HG03457 (cell line): Measurements from ENCODE around the gene BDNF.
"Not testable (repeated sequence)": the region's sequence is repeated elsewhere in the genome, so short reads cannot be mapped to it uniquely, and the experiment has no call there.

Experiments
- ATAC-seq: cut with Tn5 transposase; IDR thresholded peaks from one replicate; pipeline ENCODE4 v1.9.1; 2021; ENCODE audit warnings: moderate number of reproducible peaks; ENCODE audit not compliant: unreplicated experiment

The BDNF gene

GRCh38 chr11:27700351-27701301 lies at the start of gene BDNF:
Gene BDNF, minus strand, starts transcription at chr11:27700455. Its CDS starts 41,891 bp downstream, at chr11:27658564.
- ATAC-seq, result no peak

- no peak for ATAC-seq
These were observed 40.2 kb upstream of the BDNF start for GRCh38 chr11:27740362-27741013.

DNA sequence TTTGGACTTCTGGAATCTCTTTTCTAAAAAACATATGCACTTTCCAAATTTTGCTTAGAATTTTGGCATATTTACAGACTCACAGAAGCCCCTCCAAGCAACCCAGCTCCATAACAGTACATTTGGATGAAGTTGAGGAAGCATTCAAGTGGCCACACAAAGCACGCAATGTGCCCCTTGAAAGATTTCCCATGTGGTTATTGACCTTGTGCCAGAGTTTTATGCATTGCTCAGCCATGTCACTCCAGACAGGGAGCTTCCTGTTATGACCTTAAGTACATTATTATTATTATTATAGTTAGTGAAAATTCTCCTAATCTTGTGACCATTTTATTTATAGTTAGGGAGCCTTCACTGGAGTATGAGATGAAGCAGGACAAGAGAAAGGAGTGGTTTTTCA lies 35.0 kb upstream of the BDNF start:
- no peak for ATAC-seq

DNA sequence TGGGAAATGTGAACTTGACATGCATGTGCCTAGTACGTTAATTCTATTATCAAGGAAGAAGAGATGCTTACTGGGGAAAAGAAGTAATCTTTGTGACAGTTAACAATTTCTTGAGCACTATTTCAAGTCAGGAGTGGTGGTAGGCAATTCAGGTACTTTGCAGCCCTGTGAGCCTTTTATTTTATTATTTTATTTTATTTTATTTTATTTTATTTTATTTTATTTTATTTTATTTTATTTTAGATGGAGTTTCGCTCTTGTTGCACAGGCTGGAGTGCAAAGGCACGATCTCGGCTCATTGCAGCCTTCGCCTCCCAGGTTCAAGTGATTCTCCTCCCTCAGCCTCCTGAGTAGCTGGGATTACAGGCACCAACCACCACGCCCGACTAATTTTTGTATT lies 31.5 kb upstream of the BDNF start:
- not testable (repeated sequence) for ATAC-seq

GRCh38 chr11:27726981-27727380 lies 26.7 kb upstream of the BDNF start:
- ATAC-seq, result no peak

- ATAC-seq, result no peak
These were observed 23.4 kb upstream of the BDNF start for GRCh38 chr11:27723687-27724086.

DNA sequence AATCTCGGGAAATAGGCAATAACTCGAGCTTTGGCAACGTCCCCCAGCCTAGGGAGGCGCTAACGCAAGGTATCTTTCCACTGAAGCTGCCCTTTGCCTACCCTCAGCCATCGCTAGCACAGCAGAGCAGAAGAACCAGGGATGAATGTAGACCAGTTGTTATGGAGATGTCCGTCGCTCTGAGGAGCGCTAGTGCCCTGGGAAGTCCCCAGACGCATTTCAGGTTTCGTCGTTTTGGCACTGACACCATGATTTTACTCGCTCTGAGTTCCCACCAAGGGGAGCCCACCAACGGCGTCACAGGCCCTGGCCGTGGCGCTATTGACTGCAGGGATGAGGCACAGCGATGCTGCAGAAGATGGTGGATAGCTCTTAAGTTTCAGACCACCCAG lies 22.7 kb upstream of the BDNF start:
- no peak for ATAC-seq

- ATAC-seq, result no peak
These were observed 22.1 kb upstream of the BDNF start for GRCh38 chr11:27722117-27722952.

DNA sequence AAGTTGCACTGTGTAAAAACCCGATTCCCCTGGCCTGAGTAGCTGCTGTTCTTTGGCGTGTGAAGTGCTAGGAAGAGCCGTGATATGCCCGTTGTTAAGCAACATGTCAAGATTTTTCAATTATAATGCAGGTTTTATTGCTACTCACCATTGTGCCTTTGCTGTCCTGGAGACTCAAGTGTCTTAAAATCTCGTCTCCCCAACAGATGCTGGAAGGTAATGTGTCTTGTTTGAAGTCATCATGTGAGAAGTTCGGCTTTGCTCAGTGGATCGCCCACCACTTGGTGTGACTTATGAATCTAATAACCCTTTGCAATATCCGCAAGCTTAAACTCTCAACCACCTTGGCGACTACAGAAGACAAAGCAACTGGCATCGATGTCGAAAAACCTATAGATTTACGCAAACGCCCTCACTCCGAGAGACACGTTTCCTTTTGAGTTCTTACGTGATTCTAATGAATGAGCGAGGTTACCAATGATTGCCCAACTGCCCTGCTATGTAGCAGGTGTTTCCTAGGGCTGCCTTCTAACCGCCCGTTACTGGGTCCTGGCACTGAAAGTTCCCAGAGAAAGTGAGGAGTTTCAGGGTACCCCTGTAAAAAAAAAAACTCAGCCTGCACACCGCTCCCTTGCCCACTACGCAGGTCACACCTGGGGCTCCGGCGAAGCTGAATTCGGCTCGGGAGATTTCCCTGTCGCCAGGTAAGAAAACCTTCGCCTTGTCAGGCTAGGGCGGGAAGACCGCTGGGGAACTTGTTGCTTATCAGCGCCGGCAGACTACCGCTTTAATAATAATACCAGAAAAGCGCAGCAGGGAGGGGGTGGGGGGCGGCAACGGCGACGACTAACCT lies 21.2 kb upstream of the BDNF start:
- ATAC-seq, result no peak

DNA sequence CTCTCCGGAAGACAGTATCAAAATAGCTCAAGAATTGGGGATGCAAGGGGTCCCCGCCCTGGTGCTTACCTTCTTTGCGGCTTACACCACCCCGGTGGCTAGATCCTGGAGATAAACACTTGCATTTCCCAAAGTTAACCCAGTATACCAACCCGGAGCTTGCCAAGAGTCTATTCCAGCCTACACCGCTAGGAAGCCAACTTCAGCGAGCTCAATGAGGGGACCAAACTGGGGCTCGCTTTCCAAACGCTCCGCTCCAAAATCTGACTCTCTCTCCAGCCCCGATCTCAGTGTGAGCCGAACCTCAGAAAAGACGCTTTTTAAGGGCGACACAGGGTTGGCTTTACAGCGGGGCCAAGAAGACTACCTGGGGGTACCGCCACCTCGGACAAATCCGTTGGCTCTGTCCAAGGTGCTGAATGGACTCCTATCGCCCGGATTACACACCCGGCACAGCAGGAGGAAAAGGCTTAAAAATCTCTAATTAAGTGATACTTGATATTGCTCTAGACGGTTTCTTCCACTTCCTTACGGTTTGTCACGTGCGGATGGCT lies 20.1 kb upstream of the BDNF start:
- ATAC-seq, result no peak

DNA sequence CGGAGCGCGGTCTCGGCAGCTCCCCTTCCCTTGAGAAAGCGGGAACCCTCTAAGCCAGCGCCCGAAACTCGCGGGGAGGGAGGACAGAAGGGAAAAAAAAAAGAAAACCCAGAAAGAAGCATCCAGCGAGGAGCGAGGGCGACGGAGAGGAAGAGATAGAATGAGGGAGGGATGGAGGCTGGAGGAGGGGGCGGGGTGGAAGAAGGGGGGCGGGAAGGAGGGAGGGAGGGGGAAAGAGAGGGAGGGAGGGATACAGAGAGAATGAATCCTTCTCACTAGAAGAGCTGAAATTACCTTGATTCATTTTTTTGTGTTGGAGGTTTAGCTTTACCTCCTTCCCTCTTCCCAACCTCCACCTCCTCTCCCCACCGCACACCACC lies 19.3 kb upstream of the BDNF start:
- ATAC-seq, result no peak

GRCh38 chr11:27718863-27719545 lies 18.7 kb upstream of the BDNF start:
- ATAC-seq, result no peak

DNA sequence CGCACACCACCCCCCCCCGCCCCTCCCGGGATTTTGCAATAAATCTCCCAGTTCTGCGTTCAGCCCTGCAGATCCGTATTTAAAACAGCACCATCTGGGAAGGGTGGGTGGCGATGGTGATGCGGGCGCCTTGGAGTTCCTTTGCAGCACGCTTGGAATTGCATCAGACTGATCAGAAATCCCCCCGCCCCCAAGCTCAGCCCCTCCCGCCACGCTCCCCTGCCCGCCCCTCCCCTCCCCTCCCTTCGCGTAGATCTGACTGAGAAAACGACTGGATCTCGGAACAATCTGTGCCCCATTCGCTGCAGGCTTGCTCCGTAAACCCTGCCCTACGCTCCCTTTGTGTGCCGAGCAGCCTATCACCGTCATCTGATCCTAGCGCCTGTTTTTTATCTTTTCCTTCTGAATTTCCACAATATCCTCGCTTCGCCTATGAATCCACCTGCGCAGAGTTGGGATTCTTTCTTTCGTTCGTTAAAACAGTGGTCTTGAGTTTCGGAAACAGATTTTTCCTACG lies 18.1 kb upstream of the BDNF start:
- ATAC-seq, result no peak

DNA sequence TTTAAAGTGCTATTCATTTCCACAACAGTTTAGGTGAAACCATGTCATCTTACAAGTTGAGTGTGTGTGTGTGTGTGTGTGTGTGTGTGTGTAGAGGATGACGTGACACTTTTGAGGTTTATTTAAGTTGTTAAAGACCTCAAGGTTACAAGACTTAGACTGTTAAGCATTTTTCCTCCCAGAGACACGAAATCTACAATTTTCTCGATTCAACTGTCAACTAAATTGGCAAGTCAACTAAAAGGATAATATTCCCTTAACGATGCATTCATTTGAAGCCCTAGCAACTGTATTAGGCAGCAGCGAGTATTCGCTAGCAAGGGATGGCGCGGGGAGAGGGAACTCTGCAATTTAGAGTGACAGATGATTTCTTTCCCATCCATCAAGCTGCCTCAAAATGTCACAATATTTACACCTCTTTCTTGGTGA lies 17.6 kb upstream of the BDNF start:
- no peak for ATAC-seq

DNA sequence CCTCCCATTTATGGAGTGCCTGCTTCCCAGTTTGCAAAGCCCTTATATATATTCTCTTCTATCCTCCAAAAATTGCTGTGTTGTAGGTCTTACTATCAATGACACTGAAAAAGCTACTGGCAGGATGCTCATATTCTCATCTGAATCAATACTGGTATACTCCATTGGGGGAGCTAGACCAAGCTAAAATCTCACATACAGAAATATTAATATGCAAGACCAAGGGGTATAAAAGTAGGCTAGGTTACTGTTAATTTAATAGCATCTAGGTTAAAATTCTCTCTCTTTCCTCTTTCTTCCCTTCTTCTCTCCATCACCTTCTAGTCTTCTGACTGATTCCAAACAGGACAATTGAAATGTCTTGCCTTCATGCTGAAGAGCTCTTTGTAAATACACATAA lies 17.1 kb upstream of the BDNF start:
- no peak for ATAC-seq

DNA sequence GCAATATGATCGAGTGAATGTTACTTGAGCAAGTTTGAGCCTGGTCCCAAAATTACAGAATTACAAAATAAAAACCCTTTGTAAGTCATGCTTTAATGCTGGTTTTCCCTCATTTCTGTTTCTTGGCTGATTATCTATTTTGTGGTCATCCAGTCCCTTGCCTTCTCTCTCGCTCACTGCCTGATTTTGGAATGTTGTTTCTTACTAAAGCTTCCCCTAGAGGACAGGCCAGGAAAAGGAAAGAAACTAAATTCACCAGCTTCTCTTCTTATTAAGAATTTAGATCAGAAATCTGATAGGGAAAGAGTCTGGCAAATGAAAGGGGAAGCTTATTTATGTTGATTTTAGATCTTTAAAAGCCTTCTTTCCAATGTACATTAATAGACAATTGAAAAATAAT lies 16.6 kb upstream of the BDNF start:
- ATAC-seq, result no peak

DNA sequence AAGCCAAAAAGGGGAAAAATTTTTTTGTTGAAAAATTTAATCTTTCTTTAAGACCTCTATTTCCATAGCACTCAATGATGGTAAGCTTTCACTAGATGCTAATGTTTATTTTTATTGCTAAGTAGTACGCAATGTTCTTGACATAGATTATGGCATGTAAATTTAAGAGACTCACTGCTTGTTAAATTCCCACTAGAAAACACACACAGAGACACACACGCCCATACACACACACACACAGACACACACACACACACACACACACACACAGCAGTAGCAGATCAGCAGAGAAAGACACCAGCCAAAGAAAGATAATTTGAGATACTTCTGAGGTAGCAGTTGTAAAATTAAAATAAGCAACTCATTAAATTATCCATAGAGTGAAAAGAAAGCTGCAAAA lies 16.0 kb upstream of the BDNF start:
- ATAC-seq, result no peak

GRCh38 chr11:27711725-27712124 lies 11.5 kb upstream of the BDNF start:
- no peak for ATAC-seq

DNA sequence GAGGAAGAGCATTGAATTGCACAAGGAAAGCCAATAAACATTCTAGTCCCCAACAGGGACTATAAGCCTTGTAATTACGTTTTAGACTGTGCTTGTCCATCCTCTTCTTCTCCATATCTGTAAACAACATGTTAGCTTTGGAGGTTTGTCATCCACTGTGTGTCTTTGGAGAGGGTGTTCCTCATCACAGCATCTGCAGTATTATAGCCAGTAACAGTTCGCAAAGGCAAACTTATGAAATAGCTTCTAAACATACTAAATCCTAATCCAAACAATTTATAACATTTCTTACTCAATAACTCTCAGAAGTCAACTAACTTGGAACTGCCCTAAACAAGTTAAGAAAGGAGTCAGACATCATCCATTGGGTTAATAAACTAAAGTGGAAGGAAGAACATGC lies 10.3 kb upstream of the BDNF start:
- no peak for ATAC-seq
